ENCODE measurements around the gene ZNF425. TPM values are rescaled to one million over a fixed set of nuclear protein-coding genes. Genes with fewer than 3 reads are reported as not detected.
"Not testable (repeated sequence)": the region's sequence is repeated elsewhere in the genome, so short reads cannot be mapped to it uniquely, and the experiment has no call there.

The ZNF425 gene
- total RNA-seq, 1 experiment from 2014 or later, result 0.41 TPM

GRCh38 chr7:149144436-149144922, 18.4 kb upstream of the ZNF425 start:
- not testable (repeated sequence) for H3K36me3 ChIP-seq (ENCODE audit: insufficient read depth, low read length); H3K9ac ChIP-seq (ENCODE audit: low read length); DNase-seq; H3K9me2 ChIP-seq (replicated peaks; ENCODE audit: insufficient read depth, low read length); H2AFZ ChIP-seq (ENCODE audit: low read length); H3K9me3 ChIP-seq (ENCODE audit: low read length); H3K27me3 ChIP-seq (ENCODE audit: low read length); H3K4me3 ChIP-seq (ENCODE audit: low read length); H4K20me1 ChIP-seq (ENCODE audit: insufficient read depth, low read depth, low read length)
- peak overlapping the region; percentile 96 for H3K4me2 ChIP-seq (ENCODE audit: low read depth, low read length, poor library complexity, severe bottlenecking)
- H3K27ac ChIP-seq (ENCODE audit: low read length), result peak overlapping the region; percentile 93
- peaks cover 28% of the 10 kb centered on the region for H3K4me1 ChIP-seq (ENCODE audit: low read length)
- H3K79me2 ChIP-seq (ENCODE audit: low read length), result peaks cover 33% of the 10 kb centered on the region

GRCh38 chr7:149141893-149142292, 15.8 kb upstream of the ZNF425 start:
- Histone ChIP-seq H2AFZ (ENCODE audit: low read length) (no peak overlapping the region), H3K36me3 (ENCODE audit: insufficient read depth, low read length) (no peaks in the 10 kb centered on the region), H4K20me1 (ENCODE audit: insufficient read depth, low read depth, low read length) (no peaks in the 10 kb centered on the region), H3K4me1 (ENCODE audit: low read length) (peaks cover 22% of the 10 kb centered on the region), H3K9me3 (ENCODE audit: low read length) (no peaks in the 10 kb centered on the region), H3K27me3 (ENCODE audit: low read length) (no peaks in the 10 kb centered on the region), H3K4me3 (ENCODE audit: low read length) (no peak overlapping the region), H3K9me2 (replicated peaks; ENCODE audit: insufficient read depth, low read length) (no peaks in the 10 kb centered on the region), H3K27ac (ENCODE audit: low read length) (no peak overlapping the region), H3K79me2 (ENCODE audit: low read length) (peaks cover 12% of the 10 kb centered on the region), H3K9ac (ENCODE audit: low read length) (no peak overlapping the region), H3K4me2 (ENCODE audit: low read depth, low read length, poor library complexity, severe bottlenecking) (no peak overlapping the region)
- DNase-seq, result no peak

DNA sequence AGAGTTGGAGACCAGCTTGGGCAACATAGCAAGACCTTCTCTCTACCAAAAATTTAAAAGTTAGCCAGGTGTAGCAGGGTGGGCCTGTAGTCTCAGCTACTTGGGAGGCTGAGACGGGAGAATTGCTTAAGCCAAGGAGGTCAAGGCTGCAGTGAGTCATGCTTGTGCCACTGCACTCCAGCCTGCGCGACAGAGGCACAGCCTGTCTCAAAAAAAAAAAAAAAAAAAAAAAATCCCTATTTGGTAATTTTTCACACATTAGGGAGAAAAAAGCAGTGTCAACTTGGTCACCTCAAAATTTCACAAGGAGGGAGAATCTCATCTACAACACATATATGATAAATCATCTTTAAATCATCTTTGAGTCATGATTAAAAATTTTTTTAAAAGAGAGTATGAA, 14.7 kb upstream of the ZNF425 start:
- H3K9ac ChIP-seq (ENCODE audit: low read length), result no peak overlapping the region
- H3K79me2 ChIP-seq (ENCODE audit: low read length), result peaks cover 6% of the 10 kb centered on the region; the same call in 1 of the 2 replicates
- H3K36me3 ChIP-seq (ENCODE audit: insufficient read depth, low read length), result no peaks in the 10 kb centered on the region
- H3K4me2 ChIP-seq (ENCODE audit: low read depth, low read length, poor library complexity, severe bottlenecking), result no peak overlapping the region
- no peaks in the 10 kb centered on the region for H3K9me3 ChIP-seq (ENCODE audit: low read length)
- H3K27ac ChIP-seq (ENCODE audit: low read length), result no peak overlapping the region
- DNase-seq, result no peak
- no peak overlapping the region for H3K4me3 ChIP-seq (ENCODE audit: low read length)
- H3K9me2 ChIP-seq (replicated peaks; ENCODE audit: insufficient read depth, low read length), result no peaks in the 10 kb centered on the region
- no peaks in the 10 kb centered on the region for H4K20me1 ChIP-seq (ENCODE audit: insufficient read depth, low read depth, low read length)
- no peaks in the 10 kb centered on the region for H3K27me3 ChIP-seq (ENCODE audit: low read length)
- H2AFZ ChIP-seq (ENCODE audit: low read length), result no peak overlapping the region
- H3K4me1 ChIP-seq (ENCODE audit: low read length), result peaks cover 19% of the 10 kb centered on the region

- H3K9me2 ChIP-seq (replicated peaks; ENCODE audit: insufficient read depth, low read length), result no peaks in the 10 kb centered on the region
- DNase-seq, result no peak
- no peak overlapping the region for H3K4me3 ChIP-seq (ENCODE audit: low read length)
- no peaks in the 10 kb centered on the region for H4K20me1 ChIP-seq (ENCODE audit: insufficient read depth, low read depth, low read length)
- no peaks in the 10 kb centered on the region for H3K9me3 ChIP-seq (ENCODE audit: low read length)
- H3K36me3 ChIP-seq (ENCODE audit: insufficient read depth, low read length), result peaks cover 10% of the 10 kb centered on the region
- H3K4me1 ChIP-seq (ENCODE audit: low read length), result no peaks in the 10 kb centered on the region
- no peak overlapping the region for H2AFZ ChIP-seq (ENCODE audit: low read length)
- H3K27ac ChIP-seq (ENCODE audit: low read length), result no peak overlapping the region
- no peaks in the 10 kb centered on the region for H3K79me2 ChIP-seq (ENCODE audit: low read length)
- no peak overlapping the region for H3K9ac ChIP-seq (ENCODE audit: low read length)
- no peaks in the 10 kb centered on the region for H3K27me3 ChIP-seq (ENCODE audit: low read length)
- no peak overlapping the region for H3K4me2 ChIP-seq (ENCODE audit: low read depth, low read length, poor library complexity, severe bottlenecking)
Measured at GRCh38 chr7:149136118-149136517, 10.0 kb upstream of the ZNF425 start.

- Histone ChIP-seq H3K4me1 (ENCODE audit: low read length) (peaks cover under 1% of the 10 kb centered on the region; the same call in 1 of the 2 replicates), H2AFZ (ENCODE audit: low read length) (no peak overlapping the region), H3K9me3 (ENCODE audit: low read length) (0 out of 2 replicates have a peak, but pooled peaks cover 3% of the 10 kb centered on the region), H3K27me3 (ENCODE audit: low read length) (no peaks in the 10 kb centered on the region), H3K4me2 (ENCODE audit: low read depth, low read length, poor library complexity, severe bottlenecking) (no peak overlapping the region), H3K9ac (ENCODE audit: low read length) (no peak overlapping the region), H4K20me1 (ENCODE audit: insufficient read depth, low read depth, low read length) (no peaks in the 10 kb centered on the region), H3K9me2 (replicated peaks; ENCODE audit: insufficient read depth, low read length) (no peaks in the 10 kb centered on the region), H3K27ac (ENCODE audit: low read length) (no peak overlapping the region), H3K4me3 (ENCODE audit: low read length) (no peak overlapping the region), H3K36me3 (ENCODE audit: insufficient read depth, low read length) (peaks cover 27% of the 10 kb centered on the region), H3K79me2 (ENCODE audit: low read length) (peaks cover 3% of the 10 kb centered on the region)
- DNase-seq, result no peak
Measured at GRCh38 chr7:149133028-149133710, 7.0 kb upstream of the ZNF425 start.

GRCh38 chr7:149130572-149131198, 4.6 kb upstream of the ZNF425 start:
- H3K36me3 ChIP-seq (ENCODE audit: insufficient read depth, low read length), result peaks cover 27% of the 10 kb centered on the region
- H3K27ac ChIP-seq (ENCODE audit: low read length), result no peak overlapping the region
- no peak overlapping the region for H2AFZ ChIP-seq (ENCODE audit: low read length)
- H3K79me2 ChIP-seq (ENCODE audit: low read length), result peaks cover 20% of the 10 kb centered on the region
- H3K9me3 ChIP-seq (ENCODE audit: low read length), result 0 out of 2 replicates have a peak, but pooled peaks cover 3% of the 10 kb centered on the region
- no peak overlapping the region for H3K9ac ChIP-seq (ENCODE audit: low read length)
- H3K27me3 ChIP-seq (ENCODE audit: low read length), result no peaks in the 10 kb centered on the region
- H3K4me3 ChIP-seq (ENCODE audit: low read length), result no peak overlapping the region
- no peak for DNase-seq
- peaks cover 11% of the 10 kb centered on the region for H3K4me1 ChIP-seq (ENCODE audit: low read length)
- H3K9me2 ChIP-seq (replicated peaks; ENCODE audit: insufficient read depth, low read length), result no peaks in the 10 kb centered on the region
- H4K20me1 ChIP-seq (ENCODE audit: insufficient read depth, low read depth, low read length), result no peaks in the 10 kb centered on the region
- no peak overlapping the region for H3K4me2 ChIP-seq (ENCODE audit: low read depth, low read length, poor library complexity, severe bottlenecking)

DNA sequence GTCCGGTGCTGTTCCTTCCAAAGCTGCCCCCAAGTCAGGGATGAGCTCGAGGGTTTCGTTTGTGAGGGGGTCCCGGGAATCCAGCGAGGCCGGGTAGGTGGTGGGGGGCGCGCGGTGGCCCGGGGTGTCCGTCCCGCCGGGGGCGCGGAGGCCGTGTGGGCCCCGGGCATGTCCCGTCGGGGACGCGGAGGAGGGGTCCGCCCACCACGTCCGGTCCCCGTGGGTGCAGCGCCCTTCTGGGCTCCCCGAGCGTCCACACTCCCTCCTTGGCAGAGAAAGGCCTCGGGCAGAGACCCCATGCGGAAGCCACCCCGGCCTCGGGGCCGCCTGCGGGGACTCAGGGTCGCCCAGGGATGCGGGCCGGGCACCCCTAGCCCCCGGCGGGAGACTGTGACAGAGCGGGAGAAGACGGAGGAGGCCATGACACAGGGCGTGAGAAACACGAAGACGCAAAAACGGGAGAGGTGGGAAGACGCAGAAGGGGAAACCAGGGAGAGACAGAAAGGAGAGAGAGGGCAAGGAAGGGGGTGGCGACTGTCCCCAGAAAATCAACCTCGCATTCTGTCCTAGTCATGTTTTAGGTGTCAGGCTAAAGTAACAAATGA, 640 bp upstream of the ZNF425 start:
- Histone ChIP-seq H2AFZ (ENCODE audit: low read length) (peak overlapping the region; percentile 14), H3K4me3 (ENCODE audit: low read length) (peak overlapping the region; percentile 91), H3K9ac (ENCODE audit: low read length) (peak overlapping the region; percentile 98), H3K9me2 (replicated peaks; ENCODE audit: insufficient read depth, low read length) (no peaks in the 10 kb centered on the region), H4K20me1 (ENCODE audit: insufficient read depth, low read depth, low read length) (no peaks in the 10 kb centered on the region), H3K4me2 (ENCODE audit: low read depth, low read length, poor library complexity, severe bottlenecking) (peak overlapping the region; percentile 97), H3K27me3 (ENCODE audit: low read length) (no peaks in the 10 kb centered on the region), H3K27ac (ENCODE audit: low read length) (peak overlapping the region; percentile 94), H3K4me1 (ENCODE audit: low read length) (peaks cover 19% of the 10 kb centered on the region), H3K79me2 (ENCODE audit: low read length) (peaks cover 29% of the 10 kb centered on the region), H3K36me3 (ENCODE audit: insufficient read depth, low read length) (peaks cover 24% of the 10 kb centered on the region), H3K9me3 (ENCODE audit: low read length) (0 out of 2 replicates have a peak, but pooled peaks cover 3% of the 10 kb centered on the region)
- DNase-seq, result peak; percentile 81

All from Karpas-422 (cell line).